ENCODE results near the gene HSD17B2. TPM values are rescaled to one million over a fixed set of nuclear protein-coding genes. Genes with fewer than 3 reads are reported as not detected.

HSD17B2 gene
- total and polyA plus RNA-seq, 4 donors: 2.7 to 6.2 (median 3.1) TPM

GRCh38 chr16:82031116-82032084 is 3.7 kb upstream of the HSD17B2 start:
- Histone ChIP-seq H3K4me1 (ENCODE audit: control insufficient read depth in 5 of 5, insufficient read depth in 5 of 5, low read length in 5 of 5) (peaks cover 0 to 6% (median 0%) of the 10 kb centered on the region in 5 donors), H3K4me3 (no peak overlapping the region), H3K9ac (ENCODE audit: insufficient read depth in 1 of 2, low read length in 2 of 2) (no peak overlapping the region), H3K36me3 (ENCODE audit: control insufficient read depth in 4 of 4, insufficient read depth in 4 of 4, low read length in 4 of 4) (no peaks in the 10 kb centered on the region), H3K27me3 (ENCODE audit: control insufficient read depth in 3 of 3, insufficient read depth in 3 of 3, low read length in 2 of 3) (peaks cover 0 to 5% (median 0%) of the 10 kb centered on the region in 3 donors), H3K27ac (ENCODE audit: low read depth in 1 of 2, low read length in 1 of 2) (no peak overlapping the region), H3K9me3 (ENCODE audit: control insufficient read depth in 4 of 4, insufficient read depth in 3 of 4, low read length in 3 of 4) (no peaks in the 10 kb centered on the region)
- ATAC-seq (ENCODE audit: insufficient read depth, low FRiP score) (no peak), DNase-seq (peak; percentile 20 to 82 (median 69))
- peak; percentile 28 for TF ChIP-seq CTCF (IDR thresholded peaks at IDR 0.05; ENCODE audit: control extremely low read depth, extremely low read depth)
- WGBS, 2 donors: 61 to 69% methylated on average over 13 of the region's 13 CpGs

- H3K4me1 ChIP-seq (ENCODE audit: control insufficient read depth in 5 of 5, insufficient read depth in 5 of 5, low read length in 5 of 5): peaks cover 0 to 6% (median 0%) of the 10 kb centered on the region in 5 donors
- 74 to 87% methylated on average over 6 of the region's 6 CpGs for WGBS, 2 donors
- TF ChIP-seq CTCF (IDR thresholded peaks at IDR 0.05; ENCODE audit: control extremely low read depth, extremely low read depth): no peak
- peaks cover 0 to 5% (median 0%) of the 10 kb centered on the region in 3 donors for H3K27me3 ChIP-seq (ENCODE audit: control insufficient read depth in 3 of 3, insufficient read depth in 3 of 3, low read length in 2 of 3)
- H3K9me3 ChIP-seq (ENCODE audit: control insufficient read depth in 4 of 4, insufficient read depth in 3 of 4, low read length in 3 of 4): no peaks in the 10 kb centered on the region
- ATAC-seq (ENCODE audit: insufficient read depth, low FRiP score) (no peak), DNase-seq (no peak)
- no peak overlapping the region for H3K4me3 ChIP-seq
- H3K27ac ChIP-seq (ENCODE audit: low read depth in 1 of 2, low read length in 1 of 2): no peak overlapping the region
- H3K36me3 ChIP-seq (ENCODE audit: control insufficient read depth in 4 of 4, insufficient read depth in 4 of 4, low read length in 4 of 4): no peaks in the 10 kb centered on the region
- H3K9ac ChIP-seq (ENCODE audit: insufficient read depth in 1 of 2, low read length in 2 of 2): no peak overlapping the region
These were observed 2.0 kb upstream of the HSD17B2 start for GRCh38 chr16:82033006-82033405.

GRCh38 chr16:82033683-82034300 is 1.3 kb upstream of the HSD17B2 start:
- Histone ChIP-seq H3K4me3 (no peak overlapping the region), H3K4me1 (ENCODE audit: control insufficient read depth in 5 of 5, insufficient read depth in 5 of 5, low read length in 5 of 5) (peaks cover 0 to 6% (median 0%) of the 10 kb centered on the region in 5 donors), H3K27ac (ENCODE audit: low read depth in 1 of 2, low read length in 1 of 2) (no peak overlapping the region), H3K9ac (ENCODE audit: insufficient read depth in 1 of 2, low read length in 2 of 2) (no peak overlapping the region), H3K27me3 (ENCODE audit: control insufficient read depth in 3 of 3, insufficient read depth in 3 of 3, low read length in 2 of 3) (peaks cover 0 to 5% (median 0%) of the 10 kb centered on the region in 3 donors), H3K36me3 (ENCODE audit: control insufficient read depth in 4 of 4, insufficient read depth in 4 of 4, low read length in 4 of 4) (no peaks in the 10 kb centered on the region), H3K9me3 (ENCODE audit: control insufficient read depth in 4 of 4, insufficient read depth in 3 of 4, low read length in 3 of 4) (no peaks in the 10 kb centered on the region)
- ATAC-seq (ENCODE audit: insufficient read depth, low FRiP score) (no peak), DNase-seq (no peak)
- no peak for TF ChIP-seq CTCF (IDR thresholded peaks at IDR 0.05; ENCODE audit: control extremely low read depth, extremely low read depth)
- WGBS, 2 donors: 64 to 71% methylated on average over 8 of the region's 8 CpGs
